Common myeloid progenitor, CD34-positive (primary cell): Measurements from ENCODE around the gene RBM15B.
"Not testable (repeated sequence)": the region's sequence is repeated elsewhere in the genome, so short reads cannot be mapped to it uniquely, and the experiment has no call there.

Experiments used
- CTCF ChIA-PET: fragments of 350-600 bp; sonication (Branson Sonifier 250); formaldehyde crosslinking; loops from one replicate; lab custom pipeline; 2021; ENCODE audit warnings: antibody characterized with exemption; lab: Charles Lee
- POLR2A ChIA-PET: fragments of 350-600 bp; sonication (Branson Sonifier 250); formaldehyde crosslinking; loops from one replicate; lab custom pipeline; 2021; ENCODE audit warnings: antibody characterized with exemption; lab: Charles Lee
- DNase-seq, 3 donors: peaks; one replicate each; pipeline versions ENCODE4 v3.0.0 to v3.0.0-alpha.2; 2013
- H3K27ac ChIP-seq, 2 experiments: 1 replicate in 1 of 2; 2 replicates in 1 of 2; pipeline ENCODE4 v1.7.0; 2013; ENCODE audit warnings: inconsistent platforms in 2 of 2, low read length in 2 of 2, mild to moderate bottlenecking in 2 of 2, low read depth in 1 of 2, moderate library complexity in 1 of 2; ENCODE audit not compliant: severe bottlenecking in 2 of 2, insufficient read depth in 1 of 2, poor library complexity in 1 of 2
- H3K27me3 ChIP-seq, 5 experiments: replicated peaks in 2 of 5; 1 replicate in 3 of 5; 2 replicates in 2 of 5; pipeline versions ENCODE4 v1.6.1 to v1.7.0; 2013; ENCODE audit warnings: low read length in 4 of 5, mild to moderate bottlenecking in 2 of 5, moderate library complexity in 2 of 5, inconsistent platforms in 1 of 5; ENCODE audit not compliant: insufficient read depth in 5 of 5, control insufficient read depth in 4 of 5
- H3K36me3 ChIP-seq, 4 experiments: 1 replicate in 2 of 4; 2 replicates in 2 of 4; pipeline versions ENCODE4 v1.6.1 to v1.7.0; 2013; ENCODE audit warnings: low read length in 3 of 4, control low read depth in 1 of 4, mild to moderate bottlenecking in 1 of 4; ENCODE audit not compliant: control insufficient read depth in 4 of 4, insufficient read depth in 4 of 4
- H3K4me1 ChIP-seq, 4 experiments: 1 replicate in 3 of 4; 2 replicates in 1 of 4; pipeline versions ENCODE4 v1.6.1 to v1.7.1; 2013; ENCODE audit warnings: low read length in 3 of 4, mild to moderate bottlenecking in 3 of 4, control low read depth in 1 of 4, inconsistent platforms in 1 of 4, moderate library complexity in 1 of 4; ENCODE audit not compliant: control insufficient read depth in 4 of 4, insufficient read depth in 4 of 4; ENCODE audit errors: control extremely low read depth in 1 of 4
- H3K4me3 ChIP-seq, 7 experiments: 1 replicate in 4 of 7; 2 replicates in 3 of 7; pipeline versions ENCODE4 v1.5.1 to v1.7.0; 2013; ENCODE audit warnings: mild to moderate bottlenecking in 7 of 7, low read length in 6 of 7, moderate library complexity in 6 of 7, inconsistent platforms in 2 of 7, low read depth in 2 of 7, control low read depth in 1 of 7; ENCODE audit not compliant: insufficient read depth in 4 of 7, control insufficient read depth in 1 of 7; ENCODE audit errors: extremely low read depth in 1 of 7
- H3K9me3 ChIP-seq, 5 experiments: 1 replicate in 4 of 5; 2 replicates in 1 of 5; pipeline versions ENCODE4 v1.6.1 to v1.7.1; 2013; ENCODE audit warnings: low read length in 4 of 5, mild to moderate bottlenecking in 2 of 5, inconsistent platforms in 1 of 5, low read depth in 1 of 5, moderate library complexity in 1 of 5; ENCODE audit not compliant: control insufficient read depth in 4 of 5, insufficient read depth in 2 of 5; ENCODE audit errors: control extremely low read depth in 1 of 5
- WGBS: methylation state at CpG from one replicate; pipeline ENCODE4 v1.1.5; 2013; ENCODE audit not compliant: insufficient coverage; 5-methylcytosine and 5-hydroxymethylcytosine counted together

The RBM15B gene

DNA sequence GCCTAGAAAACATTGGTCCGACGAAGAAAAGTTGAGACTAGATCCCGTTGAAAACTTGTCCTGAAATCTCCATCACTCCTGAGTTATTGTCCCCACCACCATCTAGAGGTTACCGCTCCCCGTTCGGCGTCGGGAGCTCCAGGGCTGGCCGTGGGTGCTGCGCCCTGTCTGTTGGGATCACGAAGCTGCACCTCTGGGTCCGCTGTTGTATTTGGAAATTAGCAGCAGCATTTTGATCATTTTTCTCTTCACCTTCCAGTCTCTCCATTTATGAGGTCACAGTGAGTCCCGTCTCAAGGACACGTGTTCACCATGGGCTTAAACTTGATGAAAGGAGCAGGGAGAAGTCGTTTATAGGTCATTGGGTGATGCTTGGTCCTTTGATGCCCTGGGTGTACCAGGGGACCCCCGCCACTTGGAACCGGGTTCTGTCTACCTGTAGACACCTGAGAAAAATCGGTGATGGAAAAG is 5.4 kb upstream of the RBM15B start:
- DNase-seq, result no peak
- Histone ChIP-seq H3K4me1 (peaks cover 17 to 81% (median 68%) of the 10 kb centered on the region in 4 experiments), H3K27ac (peak overlapping the region; percentile 73 to 99), H3K36me3 (peaks cover 5 to 36% (median 17%) of the 10 kb centered on the region in 4 experiments), H3K4me3 (peak overlapping the region; percentile 45 to 97 (median 91)), H3K27me3 (no peaks in the 10 kb centered on the region), H3K9me3 (no peaks in the 10 kb centered on the region)
- ChIA-PET CTCF (interaction anchor here (0.9 to 1.4 kb wide), 4 partner anchors 8 to 769 kb away, joined by 3 to 5 read pairs (median 4); partner anchors contain the start of gene MAPKAPK3), POLR2A (interaction anchor here (0.9 to 1.5 kb wide), 3 partner anchors 9 to 780 kb away, joined by 3 to 10 read pairs (median 6); partner anchors contain the start of gene MAPKAPK3)
- 12% methylated on average over 11 of the region's 18 CpGs for WGBS

DNA sequence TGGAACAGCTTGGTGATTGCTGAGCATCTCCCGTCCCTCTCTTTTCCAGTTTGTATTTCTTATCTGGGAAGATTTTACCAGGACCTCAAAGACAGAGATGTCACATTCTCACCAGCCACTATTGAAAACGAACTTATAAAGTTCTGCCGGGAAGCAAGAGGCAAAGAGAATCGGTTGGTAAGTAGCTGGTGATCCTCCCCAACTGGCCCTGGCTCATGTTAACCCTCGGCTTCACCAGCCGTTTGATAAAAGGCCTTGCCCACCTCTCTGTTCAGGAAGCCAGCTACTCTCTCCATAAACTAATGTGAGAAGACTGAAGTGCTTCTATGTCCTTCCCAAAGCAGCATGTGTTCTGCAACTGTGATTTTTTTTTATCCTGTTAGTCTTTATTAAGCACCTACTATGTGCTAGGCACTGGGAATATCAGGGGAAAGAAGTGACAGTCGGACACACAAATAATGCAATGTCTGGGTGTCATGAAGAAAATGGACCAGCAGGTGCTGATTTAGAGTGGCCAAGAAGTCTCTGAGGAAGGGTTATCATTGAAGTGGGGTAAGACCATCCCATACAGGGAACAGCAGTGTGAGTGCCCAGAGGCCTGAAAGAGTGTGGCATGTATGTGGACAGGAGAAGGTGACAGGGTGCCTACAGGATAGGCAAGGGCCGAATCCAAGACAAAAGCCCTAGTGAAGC is 4.8 kb upstream of the RBM15B start:
- Histone ChIP-seq H3K36me3 (peaks cover 5 to 36% (median 17%) of the 10 kb centered on the region in 4 experiments), H3K27me3 (no peaks in the 10 kb centered on the region), H3K9me3 (no peaks in the 10 kb centered on the region), H3K4me3 (peak overlapping the region in 6 of 7 experiments; percentile 77 to 97 (median 92)), H3K27ac (peak overlapping the region; percentile 73 to 99), H3K4me1 (peaks cover 17 to 77% (median 64%) of the 10 kb centered on the region in 4 experiments)
- POLR2A ChIA-PET, result interaction anchor here (1.5 kb wide), 1 partner anchor 780 kb away, joined by 6 read pairs; no protein-coding TSS in a partner anchor
- CTCF ChIA-PET, result interaction anchor here (0.9 to 1.4 kb wide), 3 partner anchors 9 to 770 kb away, joined by 4 to 5 read pairs (median 4); partner anchors contain the start of gene MAPKAPK3
- peak in 1 of 3 donors; percentile 35 for DNase-seq
- WGBS, result 85% methylated on average over 6 of the region's 8 CpGs

DNA sequence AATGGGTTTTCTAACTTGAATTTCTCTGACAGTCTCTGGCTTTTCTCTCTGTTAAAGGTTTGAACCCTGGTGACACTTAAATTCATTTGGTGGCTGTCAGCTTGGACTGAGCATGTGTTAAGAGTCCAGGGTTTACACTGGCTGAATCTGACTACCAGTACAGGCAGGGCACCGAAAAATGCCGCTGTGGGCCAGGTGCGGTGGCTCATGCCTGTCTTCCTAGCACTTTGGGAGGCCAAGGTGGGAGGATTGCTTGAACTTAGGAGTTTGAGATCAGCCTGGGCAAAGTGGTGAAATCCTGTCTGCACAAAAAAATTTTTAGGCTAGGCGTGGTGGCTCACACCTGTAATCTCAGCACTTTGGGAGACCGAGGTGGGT is 4.2 kb upstream of the RBM15B start:
- H3K27me3 ChIP-seq, result no peaks in the 10 kb centered on the region
- DNase-seq, result no peak
- H3K4me3 ChIP-seq, result peak overlapping the region in 2 of 7 experiments; percentile 93 to 97
- peaks cover 17 to 74% (median 61%) of the 10 kb centered on the region in 4 experiments for H3K4me1 ChIP-seq
- ChIA-PET POLR2A (no interaction called here), CTCF (interaction anchor here (1.4 to 4.3 kb wide), 3 partner anchors 8 to 771 kb away, joined by 4 to 56 read pairs (median 18); partner anchors contain the start of gene MAPKAPK3)
- peaks cover 5 to 36% (median 17%) of the 10 kb centered on the region in 4 experiments for H3K36me3 ChIP-seq
- H3K27ac ChIP-seq, result no peak overlapping the region
- H3K9me3 ChIP-seq, result no peaks in the 10 kb centered on the region
- WGBS, result 98% methylated on average over 4 of the region's 5 CpGs

DNA sequence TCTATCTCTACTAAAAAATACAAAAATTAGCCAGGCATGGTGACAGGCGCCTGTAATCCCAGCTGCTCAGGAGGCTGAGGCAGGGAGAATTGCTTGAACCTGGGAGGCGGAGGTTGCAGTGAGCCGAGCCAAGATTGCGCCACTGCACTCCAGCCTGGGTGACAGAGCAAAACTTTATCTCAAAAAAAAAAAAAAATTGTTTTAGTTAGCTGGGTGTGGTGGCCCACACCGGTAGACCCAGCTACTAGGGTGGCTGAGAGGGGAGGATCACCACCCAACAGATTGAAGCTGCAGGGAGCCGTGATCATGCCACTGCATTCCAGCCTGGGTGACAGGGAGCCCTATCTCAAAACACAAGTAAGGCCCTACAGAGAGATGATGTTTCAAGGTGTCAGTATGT is 3.8 kb upstream of the RBM15B start:
- H3K27me3 ChIP-seq, H3K27ac ChIP-seq, DNase-seq, H3K9me3 ChIP-seq: not testable (repeated sequence)
- CTCF ChIA-PET, result interaction anchor here (0.9 to 4.3 kb wide), 5 partner anchors 8 to 776 kb away, joined by 3 to 56 read pairs (median 4); partner anchors contain the start of genes CISH and MAPKAPK3
- 84% methylated on average over 4 of the region's 6 CpGs for WGBS
- POLR2A ChIA-PET, result interaction anchor here (0.6 kb wide), 1 partner anchor 785 kb away, joined by 3 read pairs; no protein-coding TSS in a partner anchor
- peaks cover 17 to 74% (median 61%) of the 10 kb centered on the region in 4 experiments for H3K4me1 ChIP-seq
- peak overlapping the region in 1 of 7 experiments; percentile 97 for H3K4me3 ChIP-seq
- H3K36me3 ChIP-seq, result peaks cover 5 to 38% (median 17%) of the 10 kb centered on the region in 4 experiments

DNA sequence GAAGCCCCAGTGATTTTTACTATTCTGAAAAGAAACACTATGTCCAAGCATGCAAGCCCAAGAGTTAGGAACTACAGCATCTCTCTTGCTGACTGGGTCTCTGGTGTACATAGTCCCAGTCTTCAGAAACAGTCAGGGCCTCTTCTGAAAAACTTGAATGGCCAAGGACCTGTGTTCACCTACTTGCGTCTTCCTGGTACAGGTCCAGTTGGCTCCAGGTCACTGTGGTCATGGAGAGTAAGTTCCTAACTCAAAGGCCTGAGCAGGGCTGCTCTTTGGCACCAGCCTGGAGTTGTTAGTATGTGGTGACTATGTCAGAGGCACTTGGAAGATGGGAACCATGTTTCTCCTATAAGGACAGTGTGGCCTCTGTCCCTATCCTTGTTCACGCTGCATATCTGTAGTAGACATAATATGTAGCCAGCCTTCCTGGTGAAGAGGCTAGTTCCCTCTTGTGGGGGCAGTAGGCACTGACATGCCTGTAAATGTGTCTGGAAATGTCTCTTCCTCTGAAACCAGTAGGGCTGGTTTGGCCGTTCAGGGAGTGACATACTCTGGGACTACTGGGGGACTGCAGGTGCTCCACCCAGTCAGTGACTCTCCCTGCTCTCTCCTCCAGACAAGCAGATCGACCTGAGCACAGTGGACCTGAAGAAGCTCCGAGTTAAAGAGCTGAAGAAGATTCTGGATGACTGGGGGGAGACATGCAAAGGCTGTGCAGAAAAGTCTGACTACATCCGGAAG is 2.6 kb upstream of the RBM15B start:
- peak overlapping the region in 1 of 7 experiments; percentile 97 for H3K4me3 ChIP-seq
- H3K36me3 ChIP-seq, result peaks cover 10 to 50% (median 26%) of the 10 kb centered on the region in 4 experiments
- CTCF ChIA-PET, result interaction anchor here (0.9 to 4.3 kb wide), 21 partner anchors 9 to 818 kb away, joined by 3 to 56 read pairs (median 4); partner anchors contain the start of genes CISH, DCAF1, HEMK1 and MAPKAPK3
- POLR2A ChIA-PET, result interaction anchor here (1.9 kb wide), 1 partner anchor 9 kb away, joined by 16 read pairs; no protein-coding TSS in a partner anchor
- no peaks in the 10 kb centered on the region for H3K9me3 ChIP-seq
- peaks cover 16 to 75% (median 66%) of the 10 kb centered on the region in 4 experiments for H3K4me1 ChIP-seq
- whole genome bisulfite sequencing, result 93% methylated on average over 4 of the region's 6 CpGs
- no peak overlapping the region for H3K27ac ChIP-seq
- peak in 2 of 3 donors; percentile 48 to 56 for DNase-seq
- H3K27me3 ChIP-seq, result no peaks in the 10 kb centered on the region

DNA sequence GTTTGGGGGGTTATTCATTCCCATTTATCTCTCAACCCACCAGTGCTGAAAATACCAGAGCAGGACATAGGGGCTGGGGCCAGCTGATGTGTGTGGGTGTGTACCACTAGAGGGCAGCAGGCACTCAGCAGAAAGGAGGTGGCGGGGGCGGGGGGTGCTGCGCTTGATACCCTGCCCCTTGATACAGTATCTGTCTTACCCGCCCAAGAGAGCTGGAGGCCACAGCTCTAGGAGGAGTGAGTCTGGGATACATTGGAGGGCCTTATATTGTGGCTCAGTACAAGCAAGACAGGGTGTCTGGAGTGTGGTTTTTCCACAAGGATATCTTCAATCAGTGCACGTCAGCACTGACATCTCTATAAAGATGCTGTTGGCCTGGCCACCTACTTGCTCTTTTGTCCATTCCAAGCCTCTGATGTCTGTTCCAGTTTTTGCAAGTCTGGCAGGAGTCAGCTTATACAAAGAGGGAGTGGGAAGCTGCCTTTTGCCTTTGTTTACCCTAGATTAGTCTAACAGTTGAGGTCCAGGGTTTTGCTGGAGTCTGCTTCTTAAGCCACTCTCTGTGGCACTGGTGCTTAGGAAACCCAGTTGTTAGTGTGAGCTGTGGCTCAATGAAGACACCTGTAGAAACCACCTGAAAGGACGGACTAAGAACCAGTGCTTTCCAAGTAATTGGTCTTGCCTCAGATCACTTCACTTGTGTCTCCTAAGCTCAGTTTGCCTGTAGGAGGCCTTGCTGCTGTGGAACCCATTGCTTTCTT is 1.5 kb upstream of the RBM15B start:
- Histone ChIP-seq H3K9me3 (no peaks in the 10 kb centered on the region), H3K27me3 (no peaks in the 10 kb centered on the region), H3K4me3 (no peak overlapping the region), H3K4me1 (peaks cover 10 to 77% (median 60%) of the 10 kb centered on the region in 4 experiments), H3K36me3 (peaks cover 15 to 61% (median 37%) of the 10 kb centered on the region in 4 experiments), H3K27ac (no peak overlapping the region)
- ChIA-PET POLR2A (interaction anchor here (0.9 to 1.9 kb wide), 3 partner anchors 11 to 767 kb away, joined by 3 to 16 read pairs (median 4); no protein-coding TSS in a partner anchor), CTCF (interaction anchor here (0.9 to 4.3 kb wide), 23 partner anchors 10 to 820 kb away, joined by 3 to 56 read pairs (median 5); partner anchors contain the start of genes CISH, DCAF1, HEMK1 and MAPKAPK3)
- peak; percentile 74 to 82 (median 82) for DNase-seq
- 85% methylated on average over 6 of the region's 6 CpGs for WGBS
